Measurements from ENCODE around the gene ACTL7B.
"Not testable (repeated sequence)": the region's sequence is repeated elsewhere in the genome, so short reads cannot be mapped to it uniquely, and the experiment has no call there.

Gene ACTL7B

GRCh38 chr9:108855888-108856287, at the start of gene ACTL7B:
ACTL7B (minus strand) TSS chr9:108855986; CDS start chr9:108855930, 56 bp downstream.
- intact Hi-C loops (cut with DNase I) = no loop called here
- DNase-seq = no peak

- no peak for DNase-seq
- intact Hi-C loops (cut with DNase I) = no loop called here
Measured at GRCh38 chr9:108905494-108905893, 49.7 kb upstream of the ACTL7B start.

- DNase-seq = no peak
Measured at GRCh38 chr9:108904161-108904560, 48.4 kb upstream of the ACTL7B start.

GRCh38 chr9:108903420-108904103, 47.8 kb upstream of the ACTL7B start:
- no peak for DNase-seq
- intact Hi-C loops (cut with DNase I) = no loop called here

More at GRCh38 chr9:108904161-108904560, 48.4 kb upstream of the ACTL7B start:
- intact Hi-C loops (cut with DNase I) = no loop called here

GRCh38 chr9:108900176-108900575, 44.4 kb upstream of the ACTL7B start:
- intact Hi-C loops (cut with DNase I) = no loop called here
- no peak for DNase-seq

GRCh38 chr9:108899023-108899695, 43.4 kb upstream of the ACTL7B start:
- DNase-seq = not testable (repeated sequence)

GRCh38 chr9:108897324-108898096, 41.7 kb upstream of the ACTL7B start:
- intact Hi-C loops (cut with DNase I) = no loop called here
- DNase-seq = no peak

More at GRCh38 chr9:108899023-108899695, 43.4 kb upstream of the ACTL7B start:
- intact Hi-C loops (cut with DNase I) = not testable (repeated sequence)

- DNase-seq = no peak
- intact Hi-C loops (cut with DNase I) = no loop called here
Measured at GRCh38 chr9:108894225-108894997, 38.6 kb upstream of the ACTL7B start.

- no peak for DNase-seq
- intact Hi-C loops (cut with DNase I) = no loop called here
Measured at GRCh38 chr9:108889649-108890067, 33.9 kb upstream of the ACTL7B start.

GRCh38 chr9:108886594-108887271, 30.9 kb upstream of the ACTL7B start:
- DNase-seq; intact Hi-C loops (cut with DNase I): not testable (repeated sequence)

- intact Hi-C loops (cut with DNase I) = no loop called here
- no peak for DNase-seq
Measured at GRCh38 chr9:108885643-108886348, 30.0 kb upstream of the ACTL7B start.

GRCh38 chr9:108884701-108885100, 28.9 kb upstream of the ACTL7B start:
- intact Hi-C loops (cut with DNase I) = no loop called here

GRCh38 chr9:108883085-108883484, 27.3 kb upstream of the ACTL7B start:
- intact Hi-C loops (cut with DNase I) = no loop called here
- DNase-seq = no peak

More at GRCh38 chr9:108884701-108885100, 28.9 kb upstream of the ACTL7B start:
- DNase-seq = no peak

- intact Hi-C loops (cut with DNase I) = no loop called here
- no peak for DNase-seq
Measured at GRCh38 chr9:108882052-108882888, 26.5 kb upstream of the ACTL7B start.

GRCh38 chr9:108880738-108881316, 25.0 kb upstream of the ACTL7B start:
- DNase-seq = no peak
- intact Hi-C loops (cut with DNase I) = no loop called here

GRCh38 chr9:108877524-108877923, 21.7 kb upstream of the ACTL7B start:
- intact Hi-C loops (cut with DNase I) = no loop called here

GRCh38 chr9:108876425-108876824, 20.6 kb upstream of the ACTL7B start:
- intact Hi-C loops (cut with DNase I) = no loop called here
- no peak for DNase-seq

More at GRCh38 chr9:108877524-108877923, 21.7 kb upstream of the ACTL7B start:
- no peak for DNase-seq
